HG03457 (cell line): ENCODE data around the gene ACAA1.
A peak's percentile ranks its signal among the peaks of the same experiment; 100 is the strongest.

Experiments
- ATAC-seq: cut with Tn5 transposase; IDR thresholded peaks from one replicate; pipeline ENCODE4 v1.9.1; 2021; ENCODE audit warnings: moderate number of reproducible peaks; ENCODE audit not compliant: unreplicated experiment

ACAA1 gene

GRCh38 chr3:38154625-38155255 lies 17.8 kb upstream of the ACAA1 start:
- no peak for ATAC-seq

- ATAC-seq, result no peak
Measured at GRCh38 chr3:38154033-38154494, 17.1 kb upstream of the ACAA1 start.

GRCh38 chr3:38153221-38153620 lies 16.3 kb upstream of the ACAA1 start:
- ATAC-seq, result no peak

GRCh38 chr3:38152609-38153008 lies 15.7 kb upstream of the ACAA1 start:
- ATAC-seq, result no peak

GRCh38 chr3:38151667-38152265 lies 14.8 kb upstream of the ACAA1 start:
- no peak for ATAC-seq

GRCh38 chr3:38150780-38151528 lies 14.0 kb upstream of the ACAA1 start:
- no peak for ATAC-seq

GRCh38 chr3:38149708-38150107 lies 12.8 kb upstream of the ACAA1 start:
- ATAC-seq, result no peak

- ATAC-seq, result no peak
Measured at GRCh38 chr3:38148311-38148882, 11.5 kb upstream of the ACAA1 start.

- ATAC-seq, result no peak
Measured at GRCh38 chr3:38147421-38147820, 10.5 kb upstream of the ACAA1 start.

- ATAC-seq, result no peak
Measured at GRCh38 chr3:38146504-38146903, 9.6 kb upstream of the ACAA1 start.

- no peak for ATAC-seq
Measured at GRCh38 chr3:38143511-38143910, 6.6 kb upstream of the ACAA1 start.

GRCh38 chr3:38142959-38143358 lies 6.0 kb upstream of the ACAA1 start:
- ATAC-seq, result no peak

GRCh38 chr3:38141952-38142273 lies 5.0 kb upstream of the ACAA1 start:
- ATAC-seq, result no peak

GRCh38 chr3:38141173-38141951 lies 4.4 kb upstream of the ACAA1 start:
- ATAC-seq, result no peak

- ATAC-seq, result no peak
Measured at GRCh38 chr3:38140326-38141172, 3.6 kb upstream of the ACAA1 start.

- no peak for ATAC-seq
Measured at GRCh38 chr3:38139652-38140051, 2.7 kb upstream of the ACAA1 start.

- ATAC-seq, result no peak
Measured at GRCh38 chr3:38139191-38139590, 2.3 kb upstream of the ACAA1 start.

GRCh38 chr3:38138349-38139190 lies 1.6 kb upstream of the ACAA1 start, which contains the start of gene MYD88:
Gene MYD88, plus strand, starts transcription at chr3:38138661. Its CDS starts 40 bp downstream, at chr3:38138701.
- peak; percentile 33 for ATAC-seq

GRCh38 chr3:38137615-38138348 lies 855 bp upstream of the ACAA1 start:
- ATAC-seq, result no peak
